HEK293 (cell line): ENCODE data around the gene LAMA5.

Source experiments
- HOXD13 ChIP-seq: sonication (generic); formaldehyde crosslinking; IDR thresholded peaks from 2 replicates; pipeline ENCODE4 v1.8.0; 2022; ENCODE audit warnings: missing genetic modification reagents, borderline replicate concordance
- OVOL3 ChIP-seq: fragments of 450-650 bp; formaldehyde crosslinking; IDR thresholded peaks from 2 replicates; pipeline ENCODE4 v1.5.1; 2016; ENCODE audit warnings: missing biosample characterization, missing genetic modification characterization
- TCF7L2 ChIP-seq: IDR thresholded peaks from 2 replicates; pipeline ENCODE4 v1.6.1; 2011; ENCODE audit warnings: low read depth, mild to moderate bottlenecking, inconsistent platforms, low read length, moderate library complexity, borderline replicate concordance
- TRIM28 ChIP-seq: IDR thresholded peaks from 2 replicates; pipeline ENCODE4 v1.6.1; 2011; ENCODE audit warnings: low read length, control low read depth, borderline replicate concordance
- ZBTB21 ChIP-seq: fragments of 450-650 bp; formaldehyde crosslinking; IDR thresholded peaks from 2 replicates; pipeline ENCODE4 v1.5.1; 2017; ENCODE audit warnings: missing biosample characterization, missing genetic modification characterization
- ZNF211 ChIP-seq: fragments of 450-650 bp; formaldehyde crosslinking; IDR thresholded peaks from 2 replicates; pipeline ENCODE4 v1.5.1; 2016; ENCODE audit warnings: low read depth, missing biosample characterization, missing genetic modification characterization
- ZNF747 ChIP-seq: fragments of 450-650 bp; formaldehyde crosslinking; IDR thresholded peaks from 2 replicates; pipeline ENCODE4 v1.5.1; 2016; ENCODE audit warnings: missing biosample characterization, missing genetic modification characterization
- TF ChIP-seq, protein P1 (sequence below): fragments of 450-650 bp; formaldehyde crosslinking; IDR thresholded peaks from 2 replicates; pipeline ENCODE4 v1.5.1; 2016; ENCODE audit warnings: missing biosample characterization, missing genetic modification characterization
- TF ChIP-seq, protein P2 (sequence below): fragments of 450-650 bp; formaldehyde crosslinking; IDR thresholded peaks from 2 replicates; pipeline ENCODE4 v1.5.1; 2016; ENCODE audit warnings: missing biosample characterization, missing genetic modification characterization
- TF ChIP-seq, protein P3 (sequence below): sonication (generic); formaldehyde crosslinking; IDR thresholded peaks from 2 replicates; pipeline ENCODE4 v1.8.1; 2022; ENCODE audit warnings: mild to moderate bottlenecking, moderate library complexity, missing genetic modification reagents

GRCh38 chr20:62277253-62277652, 89.9 kb downstream of the LAMA5 start:
- TF ChIP-seq, protein P1, sequence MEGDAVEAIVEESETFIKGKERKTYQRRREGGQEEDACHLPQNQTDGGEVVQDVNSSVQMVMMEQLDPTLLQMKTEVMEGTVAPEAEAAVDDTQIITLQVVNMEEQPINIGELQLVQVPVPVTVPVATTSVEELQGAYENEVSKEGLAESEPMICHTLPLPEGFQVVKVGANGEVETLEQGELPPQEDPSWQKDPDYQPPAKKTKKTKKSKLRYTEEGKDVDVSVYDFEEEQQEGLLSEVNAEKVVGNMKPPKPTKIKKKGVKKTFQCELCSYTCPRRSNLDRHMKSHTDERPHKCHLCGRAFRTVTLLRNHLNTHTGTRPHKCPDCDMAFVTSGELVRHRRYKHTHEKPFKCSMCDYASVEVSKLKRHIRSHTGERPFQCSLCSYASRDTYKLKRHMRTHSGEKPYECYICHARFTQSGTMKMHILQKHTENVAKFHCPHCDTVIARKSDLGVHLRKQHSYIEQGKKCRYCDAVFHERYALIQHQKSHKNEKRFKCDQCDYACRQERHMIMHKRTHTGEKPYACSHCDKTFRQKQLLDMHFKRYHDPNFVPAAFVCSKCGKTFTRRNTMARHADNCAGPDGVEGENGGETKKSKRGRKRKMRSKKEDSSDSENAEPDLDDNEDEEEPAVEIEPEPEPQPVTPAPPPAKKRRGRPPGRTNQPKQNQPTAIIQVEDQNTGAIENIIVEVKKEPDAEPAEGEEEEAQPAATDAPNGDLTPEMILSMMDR (tag by site-specific recombination): no peak
- TF ChIP-seq TCF7L2 (no peak), TRIM28 (no peak), HOXD13 (CRISPR knock-in tag) (no peak), ZBTB21 (tag by site-specific recombination) (no peak), OVOL3 (tag by site-specific recombination) (no peak), ZNF211 (tag by site-specific recombination) (no peak), ZNF747 (no peak)
- TF ChIP-seq, protein P2, sequence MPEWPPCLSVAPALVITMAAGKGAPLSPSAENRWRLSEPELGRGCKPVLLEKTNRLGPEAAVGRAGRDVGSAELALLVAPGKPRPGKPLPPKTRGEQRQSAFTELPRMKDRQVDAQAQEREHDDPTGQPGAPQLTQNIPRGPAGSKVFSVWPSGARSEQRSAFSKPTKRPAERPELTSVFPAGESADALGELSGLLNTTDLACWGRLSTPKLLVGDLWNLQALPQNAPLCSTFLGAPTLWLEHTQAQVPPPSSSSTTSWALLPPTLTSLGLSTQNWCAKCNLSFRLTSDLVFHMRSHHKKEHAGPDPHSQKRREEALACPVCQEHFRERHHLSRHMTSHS: no peak
- TF ChIP-seq, protein P3, sequence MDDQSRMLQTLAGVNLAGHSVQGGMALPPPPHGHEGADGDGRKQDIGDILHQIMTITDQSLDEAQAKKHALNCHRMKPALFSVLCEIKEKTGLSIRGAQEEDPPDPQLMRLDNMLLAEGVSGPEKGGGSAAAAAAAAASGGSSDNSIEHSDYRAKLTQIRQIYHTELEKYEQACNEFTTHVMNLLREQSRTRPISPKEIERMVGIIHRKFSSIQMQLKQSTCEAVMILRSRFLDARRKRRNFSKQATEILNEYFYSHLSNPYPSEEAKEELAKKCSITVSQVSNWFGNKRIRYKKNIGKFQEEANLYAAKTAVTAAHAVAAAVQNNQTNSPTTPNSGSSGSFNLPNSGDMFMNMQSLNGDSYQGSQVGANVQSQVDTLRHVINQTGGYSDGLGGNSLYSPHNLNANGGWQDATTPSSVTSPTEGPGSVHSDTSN (CRISPR knock-in tag): no peak
